Dermis blood vessel endothelial cell (primary cell): Measurements from ENCODE around the gene KDR. TPM values are rescaled to one million over a fixed set of nuclear protein-coding genes. Genes with fewer than 3 reads are reported as not detected.

Source experiments
- total RNA-seq: library from RNA; depleted of rRNA; stranded (reverse); fragments of >200 nt; gene quantifications from 2 replicates; pipeline ENCODE4 v1.2.3, GENCODE V29; 2014

KDR gene
- total RNA-seq, 1 donor from 2014 or later: 321 TPM

Other genes starting within 250 kb of the KDR start
- 9.2 and 12.7 TPM in 2 replicates for gene SRD5A3, start 220.6 kb upstream of the KDR start, total RNA-seq